B cell (primary cell): ENCODE data around the gene MAL.

ENCODE experiments used
- CTCF ChIP-seq: fragments of 200-600 bp; IDR thresholded peaks from one replicate; pipeline ENCODE4 v1.8.0; 2022; ENCODE audit warnings: antibody characterized with exemption, mild to moderate bottlenecking
- EZH2 ChIP-seq: IDR thresholded peaks from 2 replicates; pipeline ENCODE4 v1.6.1; 2012; ENCODE audit warnings: borderline replicate concordance, low read depth, mild to moderate bottlenecking, moderate library complexity, low read length; ENCODE audit not compliant: insufficient read depth, poor library complexity, severe bottlenecking

GRCh38 chr2:95017071-95017501 is 8.4 kb upstream of the MAL start:
- TF ChIP-seq EZH2, result no peak
- TF ChIP-seq CTCF, result no peak
